ENCODE results near the gene FAM98B.

- no peak for TF ChIP-seq POU2F2 (IDR thresholded peaks at IDR 0.05; ENCODE audit: low read depth, low read length)
- no peak for TF ChIP-seq POLR2AphosphoS5 (IDR thresholded peaks at IDR 0.05; ENCODE audit: low read depth, low read length)
- no peak for TF ChIP-seq POLR2A (IDR thresholded peaks at IDR 0.05; ENCODE audit: low read depth, low read length)
- no peak for TF ChIP-seq SPI1 (IDR thresholded peaks at IDR 0.05; ENCODE audit: low read depth, low read length)
- no peak for TF ChIP-seq TAF1 (IDR thresholded peaks at IDR 0.05; ENCODE audit: low read depth, low read length)
- no peak for TF ChIP-seq PAX5 (IDR thresholded peaks at IDR 0.05; ENCODE audit: insufficient read depth, low read length, severe bottlenecking)
These were observed 6.6 kb downstream of the FAM98B start for GRCh38 chr15:38460543-38460942.

Measured in GM12891 (cell line).